Neuronal stem cell (in vitro differentiated cells): ENCODE results near the gene GRIK3.

Experiments used
- DNase-seq: peaks from one replicate; pipeline ENCODE4 v3.0.0-alpha.2; 2013; ENCODE audit warnings: low spot score
- H2AFZ ChIP-seq: one replicate; pipeline ENCODE4 v1.6.1; 2013; ENCODE audit warnings: mild to moderate bottlenecking, low read length, inconsistent platforms
- H2AK5ac ChIP-seq: 2 replicates; pipeline ENCODE4 v1.6.1; 2013; ENCODE audit warnings: low read depth, mild to moderate bottlenecking, inconsistent platforms, low read length, moderate library complexity, mixed read lengths
- H2BK120ac ChIP-seq: 2 replicates; pipeline ENCODE4 v1.6.1; 2013; ENCODE audit warnings: low read depth, mild to moderate bottlenecking, inconsistent platforms, low read length, moderate library complexity, mixed read lengths
- H2BK12ac ChIP-seq: one replicate; pipeline ENCODE4 v1.6.1; 2013; ENCODE audit warnings: low read length, inconsistent platforms
- H2BK15ac ChIP-seq: 2 replicates; pipeline ENCODE4 v1.6.1; 2013; ENCODE audit warnings: mild to moderate bottlenecking, low read length, inconsistent platforms, mixed read lengths
- H2BK5ac ChIP-seq: one replicate; pipeline ENCODE4 v1.6.1; 2013; ENCODE audit warnings: inconsistent platforms, mild to moderate bottlenecking, low read length, moderate library complexity
- H3K14ac ChIP-seq: one replicate; pipeline ENCODE4 v1.6.1; 2013; ENCODE audit warnings: low read length, inconsistent platforms
- H3K18ac ChIP-seq: 2 replicates; pipeline ENCODE4 v1.6.1; 2013; ENCODE audit warnings: low read length, inconsistent platforms
- H3K23ac ChIP-seq: 2 replicates; pipeline ENCODE4 v1.6.1; 2013; ENCODE audit warnings: low read depth, mild to moderate bottlenecking, mixed read lengths, low read length, inconsistent platforms; ENCODE audit not compliant: poor library complexity
- H3K27ac ChIP-seq: replicated peaks from 3 replicates; pipeline ENCODE4 v1.5.1; 2013; ENCODE audit warnings: low read length, inconsistent platforms
- H3K27me3 ChIP-seq, 3 experiments: 2 replicates each; pipeline ENCODE4 v1.6.1; 2013; ENCODE audit warnings: low read length in 3 of 3, mild to moderate bottlenecking in 2 of 3, inconsistent platforms in 1 of 3, low read depth in 1 of 3, mixed read lengths in 1 of 3, moderate library complexity in 1 of 3; ENCODE audit not compliant: control insufficient read depth in 3 of 3, insufficient read depth in 3 of 3
- H3K36me3 ChIP-seq, 2 donors: replicated peaks in 1 of 2; 2 replicates each; pipeline ENCODE4 v1.6.1; 2013; ENCODE audit warnings: low read length in 2 of 2; ENCODE audit not compliant: control insufficient read depth in 2 of 2, insufficient read depth in 2 of 2
- H3K4ac ChIP-seq: 2 replicates; pipeline ENCODE4 v1.6.1; 2013; ENCODE audit warnings: inconsistent platforms, mild to moderate bottlenecking, low read length, moderate library complexity
- H3K4me1 ChIP-seq, 2 donors: 1 replicate in 1 of 2; 2 replicates in 1 of 2; pipeline ENCODE4 v1.6.1; 2013; ENCODE audit warnings: low read length in 2 of 2, low read depth in 1 of 2; ENCODE audit not compliant: control insufficient read depth in 2 of 2, insufficient read depth in 1 of 2
- H3K4me2 ChIP-seq: one replicate; pipeline ENCODE4 v1.6.1; 2013; ENCODE audit warnings: mild to moderate bottlenecking, low read length, inconsistent platforms; ENCODE audit not compliant: insufficient read depth, poor library complexity, severe bottlenecking
- H3K4me3 ChIP-seq, 2 donors: 2 replicates each; pipeline ENCODE4 v1.5.1; 2013; ENCODE audit warnings: low read length in 2 of 2, mild to moderate bottlenecking in 2 of 2, inconsistent platforms in 1 of 2, moderate library complexity in 1 of 2
- H3K79me1 ChIP-seq: one replicate; pipeline ENCODE4 v1.6.1; 2013; ENCODE audit warnings: low read depth, mild to moderate bottlenecking, inconsistent platforms, low read length, moderate library complexity
- H3K9ac ChIP-seq: one replicate; pipeline ENCODE4 v1.6.1; 2013; ENCODE audit warnings: mild to moderate bottlenecking, low read depth, low read length, inconsistent platforms; ENCODE audit not compliant: poor library complexity
- H3K9me3 ChIP-seq, 2 donors: replicated peaks in 1 of 2; 2 replicates each; pipeline versions ENCODE3 to v1.6.1; 2013; ENCODE audit warnings: low read length in 2 of 2, mild to moderate bottlenecking in 2 of 2, inconsistent platforms in 1 of 2, low read depth in 1 of 2, mixed read lengths in 1 of 2, moderate library complexity in 1 of 2; ENCODE audit not compliant: control insufficient read depth in 2 of 2, insufficient read depth in 1 of 2
- H4K8ac ChIP-seq: one replicate; pipeline ENCODE4 v1.6.1; 2013; ENCODE audit warnings: low read depth, mild to moderate bottlenecking, inconsistent platforms, low read length, moderate library complexity
- H4K91ac ChIP-seq: one replicate; pipeline ENCODE4 v1.6.1; 2013; ENCODE audit warnings: low read length, low read depth, mild to moderate bottlenecking, inconsistent platforms; ENCODE audit not compliant: poor library complexity
- WGBS, 2 donors: extraction: QIAGEN DNeasy Blood & Tissue Kit; methylation state at CpG; one replicate each; pipeline ENCODE4 v1.1.7; 2013; ENCODE audit warnings: missing lambda C conversion rate in 2 of 2, mixed read lengths in 1 of 2; ENCODE audit not compliant: insufficient read length in 2 of 2, insufficient replicate concordance in 1 of 2; ENCODE audit errors: extremely low coverage in 2 of 2; 5-methylcytosine and 5-hydroxymethylcytosine counted together

The GRIK3 gene

DNA sequence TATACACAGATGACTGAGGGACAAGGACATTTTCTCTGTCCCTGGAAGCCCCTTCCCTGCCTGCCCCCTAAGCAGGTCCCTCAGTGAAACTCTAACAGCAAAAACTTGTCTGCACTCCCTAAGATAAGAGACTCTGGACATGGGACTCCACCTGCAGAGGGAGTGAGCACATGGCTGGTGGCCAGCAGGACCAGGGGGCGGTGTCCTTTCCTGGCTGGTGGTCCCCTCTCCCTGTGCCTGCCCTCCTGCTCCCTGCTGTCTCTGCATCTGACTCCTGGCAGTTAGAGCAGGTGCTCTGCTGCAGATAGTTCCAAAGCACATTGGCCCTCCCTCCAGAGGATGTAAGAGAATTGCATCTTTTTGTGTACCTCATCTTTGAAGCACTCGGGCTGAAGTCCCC, 215.5 kb downstream of the GRIK3 start:
- H2BK120ac ChIP-seq, result no peak overlapping the region
- DNase-seq, result no peak
- H4K91ac ChIP-seq, result no peak overlapping the region
- H3K14ac ChIP-seq, result no peak overlapping the region
- H3K36me3 ChIP-seq, result no peaks in the 10 kb centered on the region
- WGBS, 2 donors, result no CpG with 5 or more reads among the region's 2 CpGs
- no peaks in the 10 kb centered on the region for H3K79me1 ChIP-seq
- no peak overlapping the region for H2BK5ac ChIP-seq
- no peak overlapping the region for H4K8ac ChIP-seq
- no peak overlapping the region for H3K27ac ChIP-seq
- H3K9me3 ChIP-seq, result peaks cover 0 to 4% of the 10 kb centered on the region in 2 donors
- no peak overlapping the region for H2AFZ ChIP-seq
- no peak overlapping the region for H2BK12ac ChIP-seq
- H3K18ac ChIP-seq, result peak overlapping the region; percentile 38
- H2BK15ac ChIP-seq, result peak overlapping the region; percentile 4
- H3K27me3 ChIP-seq, result peaks cover 0 to 14% (median 0%) of the 10 kb centered on the region in 3 experiments
- peak overlapping the region; percentile 88 for H2AK5ac ChIP-seq
- H3K9ac ChIP-seq, result no peak overlapping the region
- H3K4me3 ChIP-seq, result no peak overlapping the region
- H3K4ac ChIP-seq, result no peak overlapping the region
- no peak overlapping the region for H3K4me2 ChIP-seq
- peaks cover 0 to 6% of the 10 kb centered on the region in 2 donors for H3K4me1 ChIP-seq
- H3K23ac ChIP-seq, result peak overlapping the region; percentile 29

DNA sequence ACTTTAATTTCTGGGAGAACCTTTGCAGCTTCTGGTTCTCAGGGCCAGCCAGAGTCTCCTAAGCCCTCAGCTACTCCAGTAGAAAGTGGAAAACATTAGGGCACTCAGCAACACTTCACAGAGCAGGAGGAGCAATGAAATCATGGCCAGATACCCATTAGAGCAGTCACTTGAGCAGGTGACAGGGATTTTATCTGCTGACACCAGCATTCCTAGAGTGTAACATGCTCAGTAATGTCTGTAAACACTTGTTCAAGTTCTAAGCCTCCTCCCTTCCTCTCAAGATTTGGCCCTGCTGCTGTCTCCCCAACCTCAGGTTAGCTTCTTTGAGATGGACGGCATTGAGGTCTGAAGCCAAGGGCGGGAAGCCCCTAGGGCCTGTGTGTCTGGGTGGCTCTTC, 218.0 kb downstream of the GRIK3 start:
- H3K36me3 ChIP-seq, result no peaks in the 10 kb centered on the region
- H2BK120ac ChIP-seq, result no peak overlapping the region
- no peak overlapping the region for H3K14ac ChIP-seq
- peaks cover 0 to 9% (median 0%) of the 10 kb centered on the region in 3 experiments for H3K27me3 ChIP-seq
- H3K4me3 ChIP-seq, result no peak overlapping the region
- peaks cover 0 to 4% of the 10 kb centered on the region in 2 donors for H3K4me1 ChIP-seq
- DNase-seq, result no peak
- no peak overlapping the region for H3K23ac ChIP-seq
- no peak overlapping the region for H2AFZ ChIP-seq
- H3K27ac ChIP-seq, result no peak overlapping the region
- H3K4ac ChIP-seq, result no peak overlapping the region
- H2AK5ac ChIP-seq, result no peak overlapping the region
- no peaks in the 10 kb centered on the region for H3K79me1 ChIP-seq
- H2BK15ac ChIP-seq, result no peak overlapping the region
- no peak overlapping the region for H3K9ac ChIP-seq
- no peak overlapping the region for H4K91ac ChIP-seq
- no peak overlapping the region for H2BK5ac ChIP-seq
- H2BK12ac ChIP-seq, result no peak overlapping the region
- no CpG with 5 or more reads among the region's 2 CpGs for WGBS, 2 donors
- peaks cover 0 to 4% of the 10 kb centered on the region in 2 donors for H3K9me3 ChIP-seq
- H4K8ac ChIP-seq, result no peak overlapping the region
- no peak overlapping the region for H3K4me2 ChIP-seq
- no peak overlapping the region for H3K18ac ChIP-seq

DNA sequence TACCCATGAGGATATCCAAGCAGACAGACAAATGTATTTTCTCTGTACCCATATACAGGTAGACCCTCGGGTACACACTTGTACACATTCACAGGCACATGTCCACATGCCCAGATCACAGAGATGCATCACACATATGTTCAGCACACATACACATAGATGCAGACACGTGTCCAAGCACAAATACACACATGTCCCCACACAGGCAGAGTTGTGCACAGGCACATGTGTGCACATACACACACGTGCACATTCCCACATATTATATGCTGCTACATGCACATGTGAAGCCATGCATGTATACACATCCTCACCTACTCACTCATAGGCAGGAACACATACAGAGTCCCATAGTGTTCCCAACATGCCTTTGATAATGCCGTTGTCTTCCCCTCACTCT, 219.5 kb downstream of the GRIK3 start:
- H3K27ac ChIP-seq, result no peak overlapping the region
- H3K4me3 ChIP-seq, result peak overlapping the region in 1 of 2 donors; percentile 52
- H3K36me3 ChIP-seq, result no peaks in the 10 kb centered on the region
- no peak overlapping the region for H2BK5ac ChIP-seq
- H3K4me1 ChIP-seq, result peaks cover 0 to 4% of the 10 kb centered on the region in 2 donors
- H3K79me1 ChIP-seq, result no peaks in the 10 kb centered on the region
- peaks cover 0 to 4% of the 10 kb centered on the region in 2 donors for H3K9me3 ChIP-seq
- no peak overlapping the region for H2BK120ac ChIP-seq
- H3K23ac ChIP-seq, result no peak overlapping the region
- no peak overlapping the region for H2BK15ac ChIP-seq
- no peak overlapping the region for H2AFZ ChIP-seq
- no peak overlapping the region for H4K91ac ChIP-seq
- no peak overlapping the region for H3K14ac ChIP-seq
- H2AK5ac ChIP-seq, result no peak overlapping the region
- H3K4ac ChIP-seq, result no peak overlapping the region
- no peak overlapping the region for H3K18ac ChIP-seq
- no peak overlapping the region for H4K8ac ChIP-seq
- DNase-seq, result no peak
- no CpG with 5 or more reads among the region's 4 CpGs for WGBS, 2 donors
- H3K4me2 ChIP-seq, result no peak overlapping the region
- no peak overlapping the region for H2BK12ac ChIP-seq
- peak overlapping the region; percentile 68 for H3K9ac ChIP-seq
- H3K27me3 ChIP-seq, result no peaks in the 10 kb centered on the region

DNA sequence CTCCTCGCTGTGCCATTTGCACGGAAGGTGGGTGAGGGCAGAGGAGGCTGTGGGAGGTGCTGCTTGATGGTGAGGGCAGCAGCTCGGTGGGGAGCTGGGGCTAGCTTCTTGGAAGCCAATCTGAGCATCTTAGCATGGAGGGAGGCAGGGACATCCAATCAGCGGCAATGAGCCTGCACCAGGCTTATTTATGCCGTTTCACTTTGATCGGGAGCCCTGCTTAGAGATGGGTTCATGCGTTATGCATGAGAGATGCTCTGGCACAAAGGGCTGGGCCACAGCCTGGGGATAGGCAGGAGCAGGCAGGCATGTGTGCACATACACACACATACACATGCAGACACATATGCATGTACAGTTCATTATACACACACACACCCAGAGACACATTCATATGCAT, 220.2 kb downstream of the GRIK3 start:
- Histone ChIP-seq H2BK120ac (no peak overlapping the region), H3K27ac (no peak overlapping the region), H4K8ac (no peak overlapping the region), H3K18ac (peak overlapping the region; percentile 90), H3K4me2 (no peak overlapping the region), H3K27me3 (no peaks in the 10 kb centered on the region), H2BK15ac (peak overlapping the region; percentile 51), H3K4me3 (no peak overlapping the region), H3K9ac (no peak overlapping the region), H2BK5ac (no peak overlapping the region), H3K4me1 (peaks cover 0 to 4% of the 10 kb centered on the region in 2 donors), H3K14ac (no peak overlapping the region), H2BK12ac (no peak overlapping the region), H4K91ac (no peak overlapping the region), H2AFZ (no peak overlapping the region), H3K36me3 (no peaks in the 10 kb centered on the region), H3K79me1 (no peaks in the 10 kb centered on the region), H3K4ac (no peak overlapping the region), H3K9me3 (peaks cover 0 to 3% of the 10 kb centered on the region in 2 donors), H2AK5ac (peak overlapping the region; percentile 64), H3K23ac (peak overlapping the region; percentile 4)
- WGBS, 2 donors, result no CpG with 5 or more reads among the region's 7 CpGs
- no peak for DNase-seq
